ENCODE data around the gene UBQLNL. TPM values are rescaled to one million over a fixed set of nuclear protein-coding genes. Genes with fewer than 3 reads are reported as not detected.

UBQLNL gene
- total RNA-seq, 1 donor from 2014 or later: 0.19 TPM

- H3K4me1 Mint-ChIP-seq: no peaks in the 10 kb centered on the region
Measured at GRCh38 chr11:5548440-5548839, 31.9 kb upstream of the UBQLNL start, which contains the start of gene OR52H1. OR52H1 (minus strand) TSS chr11:5548540; CDS start chr11:5545505, 3,035 bp downstream.

DNA sequence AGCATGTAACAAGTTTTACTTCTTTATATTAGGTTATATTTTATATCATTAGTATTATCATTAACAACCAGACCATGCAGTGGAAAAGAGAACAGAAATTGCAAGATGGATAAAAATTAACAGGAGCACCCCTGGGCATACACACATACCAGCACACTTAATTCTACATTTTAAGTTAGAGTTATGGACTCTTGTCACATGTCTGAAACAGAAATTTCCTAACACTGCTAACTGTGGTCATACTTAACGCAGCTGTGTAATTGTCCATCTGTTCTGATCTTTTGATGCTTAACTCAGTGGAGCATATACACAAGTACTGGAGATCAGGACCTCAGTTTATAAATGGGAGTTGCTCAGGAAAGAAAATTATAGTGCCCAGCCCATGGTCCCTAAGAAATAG lies 31.5 kb upstream of the UBQLNL start:
- Histone ChIP-seq H3K9me3 (ENCODE audit: low read depth) (no peaks in the 10 kb centered on the region), H3F3A (ENCODE audit: low read depth) (no peaks in the 10 kb centered on the region), H3K4me3 (no peak overlapping the region), H2AFZ (replicated peaks) (no peak overlapping the region), H3K4me2 (no peak overlapping the region), H3K27me3 (no peaks in the 10 kb centered on the region), H3K36me3 (no peaks in the 10 kb centered on the region), H3K79me2 (ENCODE audit: low read depth) (no peaks in the 10 kb centered on the region), H3K9ac (no peak overlapping the region), H3K4me1 (no peaks in the 10 kb centered on the region), H4K20me1 (ENCODE audit: low read depth) (no peaks in the 10 kb centered on the region), H3K27ac (no peak overlapping the region)
- H3K4me3 Mint-ChIP-seq: no peak overlapping the region
- DNase-seq (ENCODE audit: low spot score): no peak
- no peak overlapping the region for H3K27ac Mint-ChIP-seq
- no peaks in the 10 kb centered on the region for H3K4me1 Mint-ChIP-seq
- TF ChIP-seq EZH2 (IDR thresholded peaks at IDR 0.05): no peak
- TF ChIP-seq EZH2phosphoT487 (IDR thresholded peaks at IDR 0.05): no peak
- H3K36me3 Mint-ChIP-seq: no peaks in the 10 kb centered on the region
- H3K27me3 Mint-ChIP-seq (ENCODE audit: insufficient read depth, low read depth): no peaks in the 10 kb centered on the region
- no peaks in the 10 kb centered on the region for H3K9me3 Mint-ChIP-seq

More at GRCh38 chr11:5548440-5548839, 31.9 kb upstream of the UBQLNL start, which contains the start of gene OR52H1:
- Histone ChIP-seq H3K79me2 (ENCODE audit: low read depth) (no peaks in the 10 kb centered on the region), H3K4me2 (no peak within 1 kb of the TSS), H3K9me3 (ENCODE audit: low read depth) (no peaks in the 10 kb centered on the region), H2AFZ (replicated peaks) (no peak within 1 kb of the TSS), H3F3A (ENCODE audit: low read depth) (no peaks in the 10 kb centered on the region), H3K9ac (no peak within 1 kb of the TSS), H3K36me3 (no peaks in the 10 kb centered on the region), H4K20me1 (ENCODE audit: low read depth) (no peaks in the 10 kb centered on the region), H3K27ac (no peak within 1 kb of the TSS), H3K4me3 (no peak within 1 kb of the TSS), H3K4me1 (no peaks in the 10 kb centered on the region), H3K27me3 (no peaks in the 10 kb centered on the region)
- Mint-ChIP-seq H3K27me3 (ENCODE audit: insufficient read depth, low read depth) (no peaks in the 10 kb centered on the region), H3K4me3 (no peak within 1 kb of the TSS), H3K9me3 (no peaks in the 10 kb centered on the region), H3K27ac (no peak within 1 kb of the TSS), H3K36me3 (no peaks in the 10 kb centered on the region)
- DNase-seq (ENCODE audit: low spot score): no peak
- TF ChIP-seq EZH2phosphoT487 (IDR thresholded peaks at IDR 0.05): no peak
- no peak for TF ChIP-seq CTCF (IDR thresholded peaks at IDR 0.05)
- no peak for TF ChIP-seq EZH2 (IDR thresholded peaks at IDR 0.05)

- H3K27ac Mint-ChIP-seq: no peak overlapping the region
- no peaks in the 10 kb centered on the region for H3K27me3 Mint-ChIP-seq (ENCODE audit: insufficient read depth, low read depth)
- H3K36me3 Mint-ChIP-seq: no peaks in the 10 kb centered on the region
- Histone ChIP-seq H3K79me2 (ENCODE audit: low read depth) (no peaks in the 10 kb centered on the region), H2AFZ (replicated peaks) (no peak overlapping the region), H3K9me3 (ENCODE audit: low read depth) (no peaks in the 10 kb centered on the region), H3K4me1 (no peaks in the 10 kb centered on the region), H3K4me3 (no peak overlapping the region), H3K36me3 (no peaks in the 10 kb centered on the region), H3K4me2 (no peak overlapping the region), H3F3A (ENCODE audit: low read depth) (no peaks in the 10 kb centered on the region), H3K27ac (no peak overlapping the region), H4K20me1 (ENCODE audit: low read depth) (no peaks in the 10 kb centered on the region), H3K9ac (no peak overlapping the region), H3K27me3 (no peaks in the 10 kb centered on the region)
- no peaks in the 10 kb centered on the region for H3K9me3 Mint-ChIP-seq
- TF ChIP-seq EZH2 (IDR thresholded peaks at IDR 0.05): no peak
- TF ChIP-seq EZH2phosphoT487 (IDR thresholded peaks at IDR 0.05): no peak
- no peak for TF ChIP-seq CTCF (IDR thresholded peaks at IDR 0.05)
- no peak for DNase-seq (ENCODE audit: low spot score)
- no peaks in the 10 kb centered on the region for H3K4me1 Mint-ChIP-seq
- H3K4me3 Mint-ChIP-seq: no peak overlapping the region
Measured at GRCh38 chr11:5546457-5546856, 30.0 kb upstream of the UBQLNL start.

GRCh38 chr11:5541427-5541826 lies 24.9 kb upstream of the UBQLNL start:
- TF ChIP-seq CTCF (IDR thresholded peaks at IDR 0.05) (no peak), EZH2phosphoT487 (IDR thresholded peaks at IDR 0.05) (no peak)
- H3K4me1 ChIP-seq: no peaks in the 10 kb centered on the region
- no peak overlapping the region for H3K4me2 ChIP-seq
- no peak overlapping the region for H3K4me3 ChIP-seq
- DNase-seq (ENCODE audit: low spot score): no peak
- H3K27me3 Mint-ChIP-seq (ENCODE audit: insufficient read depth, low read depth): no peaks in the 10 kb centered on the region
- no peak overlapping the region for H3K27ac ChIP-seq
- no peaks in the 10 kb centered on the region for H3K9me3 ChIP-seq (ENCODE audit: low read depth)
- H3K36me3 ChIP-seq: no peaks in the 10 kb centered on the region
- no peaks in the 10 kb centered on the region for H3K4me1 Mint-ChIP-seq
- no peaks in the 10 kb centered on the region for H4K20me1 ChIP-seq (ENCODE audit: low read depth)
- no peak overlapping the region for H3K4me3 Mint-ChIP-seq
- no peaks in the 10 kb centered on the region for H3K27me3 ChIP-seq
- H3K9me3 Mint-ChIP-seq: no peaks in the 10 kb centered on the region
- H3K36me3 Mint-ChIP-seq: no peaks in the 10 kb centered on the region
- no peaks in the 10 kb centered on the region for H3F3A ChIP-seq (ENCODE audit: low read depth)
- H3K79me2 ChIP-seq (ENCODE audit: low read depth): no peaks in the 10 kb centered on the region
- no peak overlapping the region for H3K27ac Mint-ChIP-seq
- H2AFZ ChIP-seq (replicated peaks): no peak overlapping the region
- H3K9ac ChIP-seq: no peak overlapping the region

Measured in neural progenitor cell (in vitro differentiated cells).